Motor neuron (in vitro differentiated cells): ENCODE data around the gene PADI2. TPM values are rescaled to one million over a fixed set of nuclear protein-coding genes. Genes with fewer than 3 reads are reported as not detected.

Experiments used
- ATAC-seq, 8 experiments: fragments of 200-7000 bp; cut with Tn5 transposase; replicated peaks in 6 of 8; 2 replicates each; pipeline ENCODE4 v1.8.0; 2021; ENCODE audit warnings: mild to moderate bottlenecking in 8 of 8, moderate library complexity in 8 of 8
- H3K27ac ChIP-seq, 2 donors: fragments of 250-450 bp; sonication (Bioruptor Pico); 2 replicates each; pipeline ENCODE4 v1.9.0; 2021; ENCODE audit warnings: antibody characterized with exemption in 2 of 2, mild to moderate bottlenecking in 2 of 2, moderate library complexity in 1 of 2
- H3K4me1 ChIP-seq, 2 donors: fragments of 250-450 bp; sonication (Bioruptor Pico); replicated peaks in 1 of 2; 2 replicates each; pipeline ENCODE4 v1.6.1; 2021; ENCODE audit warnings: antibody characterized with exemption in 2 of 2, mild to moderate bottlenecking in 2 of 2, moderate library complexity in 1 of 2
- H3K4me3 ChIP-seq, 5 donors: fragments of 250-450 bp; sonication (Bioruptor Pico); 2 replicates each; pipeline ENCODE4 v1.9.0; 2021; ENCODE audit warnings: antibody characterized with exemption in 5 of 5, mild to moderate bottlenecking in 5 of 5, moderate library complexity in 4 of 5
- WGBS, 10 experiments: fragments of 450-650 bp; shearing (Covaris generic); methylation state at CpG; one replicate each; pipeline ENCODE4 v1.0.0; 2022; 5-methylcytosine and 5-hydroxymethylcytosine counted together
- in situ Hi-C, 9 experiments: fragments of 400-800 bp; cut with MboI; loops; one replicate each; pipeline ENCODE4 v1.15.0; 2021; ENCODE audit warnings: low sequenced_read_pairs in 9 of 9, low pct_unique_long_range_greater_than_20kb in 2 of 9; ENCODE audit not compliant: unreplicated experiment in 9 of 9
- total RNA-seq, 8 experiments: library from RNA; unstranded; fragments of 300-600 nt; gene quantifications; 2 replicates each; pipeline versions ENCODE4 v1.2.3 to v1.2.4, GENCODE V29; 2022

The PADI2 gene
- total RNA-seq, 8 experiments from 2014 or later = 0.92 to 5.3 (median 2.0) TPM

- Histone ChIP-seq H3K27ac (no peak overlapping the region), H3K4me1 (no peaks in the 10 kb centered on the region), H3K4me3 (no peak overlapping the region)
- peak in 3 of 8 experiments; percentile 17 to 30 (median 18) for ATAC-seq
- in situ Hi-C loops = loop anchor here in 1 of 9 experiments (10.0 kb wide), 1 partner anchor 100 kb away; no protein-coding TSS in a partner anchor
- 89 to 100% (median 100%) methylated on average over 1 to 6 of the region's 7 CpGs; no CpG with 5 or more reads in 5 of the 10 experiments for WGBS, 10 experiments
These were observed 15.5 kb upstream of the PADI2 start for GRCh38 chr1:17134724-17135123.

- Histone ChIP-seq H3K4me1 (no peaks in the 10 kb centered on the region), H3K4me3 (no peak overlapping the region), H3K27ac (no peak overlapping the region)
- peak in 4 of 8 experiments; percentile 23 to 36 (median 30) for ATAC-seq
- WGBS, 10 experiments = 0 to 87% (median 43%) methylated on average over 1 to 4 of the region's 4 CpGs; no CpG with 5 or more reads in 3 of the 10 experiments
- in situ Hi-C loops = loop anchor here in 1 of 9 experiments (10.0 kb wide), 1 partner anchor 101 kb away; no protein-coding TSS in a partner anchor
These were observed 14.8 kb upstream of the PADI2 start for GRCh38 chr1:17134034-17134433.

DNA sequence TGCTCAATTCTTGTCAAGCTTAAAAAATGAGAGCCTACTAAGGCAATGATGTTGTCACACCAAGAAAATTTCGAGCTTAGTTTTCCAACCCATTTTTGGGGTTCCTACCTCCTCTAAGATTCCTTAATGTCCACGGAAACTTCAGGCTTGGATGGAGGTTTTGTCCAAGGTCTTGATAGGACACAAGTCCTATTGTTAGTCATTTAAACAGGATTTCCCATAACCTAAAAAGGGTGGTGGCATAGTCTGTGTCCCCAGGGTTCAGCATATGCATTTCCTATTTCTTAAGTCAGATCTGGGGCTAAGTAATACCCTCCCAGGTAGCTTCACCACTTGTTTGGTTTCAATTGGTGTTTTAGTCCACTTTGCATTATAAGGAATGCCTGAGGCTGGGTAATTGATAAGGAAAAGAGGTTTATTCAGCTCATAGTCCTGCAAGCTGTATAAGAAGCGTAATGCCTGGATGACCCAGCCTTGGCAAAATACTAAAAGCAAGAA, 10.9 kb upstream of the PADI2 start:
- ATAC-seq = no peak
- peaks cover 8 to 17% of the 10 kb centered on the region in 2 donors for H3K4me1 ChIP-seq
- 66 to 100% (median 72%) methylated on average over 2 to 3 of the region's 3 CpGs; no CpG with 5 or more reads in 1 of the 10 experiments for WGBS, 10 experiments
- in situ Hi-C loops = loop anchor here in 1 of 9 experiments (10.0 kb wide), 1 partner anchor 105 kb away; no protein-coding TSS in a partner anchor
- H3K4me3 ChIP-seq = no peak overlapping the region
- no peak overlapping the region for H3K27ac ChIP-seq

GRCh38 chr1:17128361-17128760, 9.1 kb upstream of the PADI2 start:
- ATAC-seq = peak; percentile 41 to 90 (median 88)
- 0 to 58% (median 11%) methylated on average over 1 to 5 of the region's 5 CpGs for WGBS, 10 experiments
- Histone ChIP-seq H3K4me1 (peaks cover 8 to 17% of the 10 kb centered on the region in 2 donors), H3K27ac (no peak overlapping the region), H3K4me3 (no peak overlapping the region)
- in situ Hi-C loops = loop anchor here in 8 of 9 experiments (5.0 to 10.0 kb wide), 3 partner anchors 106 to 276 kb away; no protein-coding TSS in a partner anchor

GRCh38 chr1:17125756-17126237, 6.5 kb upstream of the PADI2 start:
- in situ Hi-C loops = loop anchor here in 8 of 9 experiments (5.0 to 10.0 kb wide), 3 partner anchors 109 to 279 kb away; no protein-coding TSS in a partner anchor
- no peak overlapping the region for H3K27ac ChIP-seq
- peak; percentile 69 to 97 (median 77) for ATAC-seq
- H3K4me1 ChIP-seq = peaks cover 17 to 28% of the 10 kb centered on the region in 2 donors
- WGBS, 10 experiments = 0 to 74% (median 25%) methylated on average over 1 to 13 of the region's 16 CpGs; no CpG with 5 or more reads in 3 of the 10 experiments
- H3K4me3 ChIP-seq = no peak overlapping the region

GRCh38 chr1:17123196-17124045, 4.2 kb upstream of the PADI2 start:
- in situ Hi-C loops = loop anchor here in 7 of 9 experiments (10.0 to 25.0 kb wide), 5 partner anchors 111 to 1464 kb away; no protein-coding TSS in a partner anchor
- H3K27ac ChIP-seq = no peak overlapping the region
- 33 to 89% (median 75%) methylated on average over 1 to 13 of the region's 14 CpGs for WGBS, 10 experiments
- ATAC-seq = no peak
- H3K4me1 ChIP-seq = peaks cover 30 to 37% of the 10 kb centered on the region in 2 donors
- no peak overlapping the region for H3K4me3 ChIP-seq

DNA sequence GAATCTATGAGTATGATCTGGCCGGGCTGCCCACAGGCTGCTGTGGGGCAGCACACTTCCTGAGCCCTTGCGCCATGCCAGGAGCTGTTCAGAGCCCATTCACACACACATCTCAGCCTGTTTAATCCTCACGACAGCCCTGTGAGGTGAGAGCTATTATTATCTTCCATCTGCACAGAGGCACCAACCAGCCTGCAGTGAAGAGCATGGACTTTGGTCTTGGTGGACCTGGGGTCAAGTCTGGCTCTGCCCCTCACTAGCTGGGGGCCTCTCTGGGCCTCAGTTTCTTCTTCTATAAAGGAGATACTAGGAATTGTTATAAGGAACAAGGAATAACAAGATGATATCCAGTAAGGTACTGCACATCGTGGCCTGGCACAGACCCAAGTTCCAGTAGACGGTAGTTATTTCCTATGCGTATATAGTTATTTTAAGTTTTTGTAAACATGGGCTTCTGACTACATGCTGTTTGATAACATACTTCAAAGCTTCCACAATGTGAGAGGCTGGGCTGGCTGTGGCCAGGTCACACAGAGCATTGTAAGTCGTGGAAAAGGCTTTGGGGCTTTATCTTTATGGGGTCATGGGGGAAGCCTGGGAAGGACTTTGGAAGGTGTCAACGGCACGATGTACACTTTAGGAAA, 3.4 kb upstream of the PADI2 start:
- no peak for ATAC-seq
- peaks cover 23 to 31% of the 10 kb centered on the region in 2 donors for H3K4me1 ChIP-seq
- H3K4me3 ChIP-seq = no peak overlapping the region
- in situ Hi-C loops = loop anchor here in 7 of 9 experiments (10.0 to 25.0 kb wide), 5 partner anchors 112 to 1465 kb away; no protein-coding TSS in a partner anchor
- H3K27ac ChIP-seq = no peak overlapping the region
- WGBS, 10 experiments = 40 to 90% (median 80%) methylated on average over 1 to 9 of the region's 9 CpGs; no CpG with 5 or more reads in 1 of the 10 experiments

- Histone ChIP-seq H3K27ac (no peak overlapping the region), H3K4me1 (peaks cover 23 to 30% of the 10 kb centered on the region in 2 donors), H3K4me3 (no peak overlapping the region)
- in situ Hi-C loops = loop anchor here in 7 of 9 experiments (10.0 to 25.0 kb wide), 5 partner anchors 113 to 1465 kb away; no protein-coding TSS in a partner anchor
- no peak for ATAC-seq
- WGBS, 10 experiments = 43 to 83% (median 70%) methylated on average over 1 to 4 of the region's 8 CpGs; no CpG with 5 or more reads in 6 of the 10 experiments
These were observed 2.6 kb upstream of the PADI2 start for GRCh38 chr1:17121881-17122280.

GRCh38 chr1:17120962-17121837, 1.9 kb upstream of the PADI2 start:
- in situ Hi-C loops = loop anchor here in 7 of 9 experiments (10.0 to 25.0 kb wide), 5 partner anchors 114 to 1466 kb away; no protein-coding TSS in a partner anchor
- WGBS, 10 experiments = 85 to 100% (median 89%) methylated on average over 1 to 18 of the region's 23 CpGs; no CpG with 5 or more reads in 5 of the 10 experiments
- no peak for ATAC-seq
- no peak overlapping the region for H3K4me3 ChIP-seq
- H3K27ac ChIP-seq = no peak overlapping the region
- peaks cover 23 to 29% of the 10 kb centered on the region in 2 donors for H3K4me1 ChIP-seq

GRCh38 chr1:17120481-17120877, 1.2 kb upstream of the PADI2 start:
- 90 to 100% (median 97%) methylated on average over 1 to 2 of the region's 5 CpGs; no CpG with 5 or more reads in 6 of the 10 experiments for WGBS, 10 experiments
- in situ Hi-C loops = loop anchor here in 7 of 9 experiments (10.0 to 25.0 kb wide), 5 partner anchors 114 to 1467 kb away; no protein-coding TSS in a partner anchor
- Histone ChIP-seq H3K4me3 (no peak overlapping the region), H3K27ac (no peak overlapping the region), H3K4me1 (peaks cover 23 to 25% of the 10 kb centered on the region in 2 donors)
- ATAC-seq = no peak

- 32 to 100% (median 46%) methylated on average over 1 to 9 of the region's 20 CpGs; no CpG with 5 or more reads in 6 of the 10 experiments for WGBS, 10 experiments
- peak in 5 of 8 experiments; percentile 48 to 72 (median 70) for ATAC-seq
- in situ Hi-C loops = loop anchor here in 7 of 9 experiments (10.0 to 25.0 kb wide), 5 partner anchors 115 to 1467 kb away; no protein-coding TSS in a partner anchor
- Histone ChIP-seq H3K27ac (peak overlapping the region in 1 of 2 donors; percentile 0), H3K4me3 (peak overlapping the region; percentile 27 to 48 (median 34)), H3K4me1 (peaks cover 23 to 25% of the 10 kb centered on the region in 2 donors)
These were observed 676 bp upstream of the PADI2 start for GRCh38 chr1:17119773-17120480.
